Measurements from ENCODE around the gene IKZF3.

IKZF3 gene

DNA sequence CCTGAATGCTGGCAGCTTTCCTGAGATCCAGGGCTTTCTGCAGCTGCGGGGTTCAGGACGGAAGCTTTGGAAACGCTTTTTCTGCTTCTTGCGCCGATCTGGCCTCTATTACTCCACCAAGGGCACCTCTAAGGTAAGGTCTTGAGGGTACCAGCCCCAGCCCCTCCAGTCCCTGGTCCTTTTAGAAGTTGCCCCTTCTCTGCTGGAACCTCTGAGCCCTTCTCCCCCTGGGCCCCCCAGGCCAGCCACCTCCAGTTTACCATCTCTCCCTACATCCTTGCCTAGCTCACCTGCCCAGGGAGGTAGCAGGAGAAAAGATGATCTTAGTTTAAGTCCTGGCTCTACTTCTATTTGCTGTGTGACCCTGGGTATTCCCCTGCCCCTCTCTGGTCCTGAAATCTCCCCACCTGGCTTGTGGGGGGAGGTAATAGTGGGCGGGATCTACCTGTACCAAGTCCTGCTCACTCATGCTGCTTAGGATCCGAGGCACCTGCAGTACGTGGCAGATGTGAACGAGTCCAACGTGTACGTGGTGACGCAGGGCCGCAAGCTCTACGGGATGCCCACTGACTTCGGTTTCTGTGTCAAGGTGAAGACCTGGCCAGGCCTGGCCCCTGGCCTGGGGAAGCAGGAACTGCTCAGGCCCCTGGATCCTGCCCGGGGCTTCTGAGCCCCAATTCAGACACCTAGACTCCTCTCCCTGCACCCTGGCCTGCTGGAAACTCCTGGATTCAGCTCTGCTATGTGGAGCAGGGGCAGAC lies 119.9 kb downstream of the IKZF3 start:
- DNase-seq, result no peak
- H3K9me3 ChIP-seq (ENCODE audit: severe bottlenecking), result no peaks in the 10 kb centered on the region
- H3K4me3 ChIP-seq (ENCODE audit: low read depth, low read length), result no peak overlapping the region
- no peak overlapping the region for H3K27ac ChIP-seq
- TF ChIP-seq, protein P1, sequence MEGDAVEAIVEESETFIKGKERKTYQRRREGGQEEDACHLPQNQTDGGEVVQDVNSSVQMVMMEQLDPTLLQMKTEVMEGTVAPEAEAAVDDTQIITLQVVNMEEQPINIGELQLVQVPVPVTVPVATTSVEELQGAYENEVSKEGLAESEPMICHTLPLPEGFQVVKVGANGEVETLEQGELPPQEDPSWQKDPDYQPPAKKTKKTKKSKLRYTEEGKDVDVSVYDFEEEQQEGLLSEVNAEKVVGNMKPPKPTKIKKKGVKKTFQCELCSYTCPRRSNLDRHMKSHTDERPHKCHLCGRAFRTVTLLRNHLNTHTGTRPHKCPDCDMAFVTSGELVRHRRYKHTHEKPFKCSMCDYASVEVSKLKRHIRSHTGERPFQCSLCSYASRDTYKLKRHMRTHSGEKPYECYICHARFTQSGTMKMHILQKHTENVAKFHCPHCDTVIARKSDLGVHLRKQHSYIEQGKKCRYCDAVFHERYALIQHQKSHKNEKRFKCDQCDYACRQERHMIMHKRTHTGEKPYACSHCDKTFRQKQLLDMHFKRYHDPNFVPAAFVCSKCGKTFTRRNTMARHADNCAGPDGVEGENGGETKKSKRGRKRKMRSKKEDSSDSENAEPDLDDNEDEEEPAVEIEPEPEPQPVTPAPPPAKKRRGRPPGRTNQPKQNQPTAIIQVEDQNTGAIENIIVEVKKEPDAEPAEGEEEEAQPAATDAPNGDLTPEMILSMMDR (IDR thresholded peaks at IDR 0.05; ENCODE audit: low read depth, low read length), result no peak
- H3K36me3 ChIP-seq, result no peaks in the 10 kb centered on the region
- H3K27me3 ChIP-seq (ENCODE audit: insufficient read depth, low read depth, severe bottlenecking), result no peaks in the 10 kb centered on the region

DNA sequence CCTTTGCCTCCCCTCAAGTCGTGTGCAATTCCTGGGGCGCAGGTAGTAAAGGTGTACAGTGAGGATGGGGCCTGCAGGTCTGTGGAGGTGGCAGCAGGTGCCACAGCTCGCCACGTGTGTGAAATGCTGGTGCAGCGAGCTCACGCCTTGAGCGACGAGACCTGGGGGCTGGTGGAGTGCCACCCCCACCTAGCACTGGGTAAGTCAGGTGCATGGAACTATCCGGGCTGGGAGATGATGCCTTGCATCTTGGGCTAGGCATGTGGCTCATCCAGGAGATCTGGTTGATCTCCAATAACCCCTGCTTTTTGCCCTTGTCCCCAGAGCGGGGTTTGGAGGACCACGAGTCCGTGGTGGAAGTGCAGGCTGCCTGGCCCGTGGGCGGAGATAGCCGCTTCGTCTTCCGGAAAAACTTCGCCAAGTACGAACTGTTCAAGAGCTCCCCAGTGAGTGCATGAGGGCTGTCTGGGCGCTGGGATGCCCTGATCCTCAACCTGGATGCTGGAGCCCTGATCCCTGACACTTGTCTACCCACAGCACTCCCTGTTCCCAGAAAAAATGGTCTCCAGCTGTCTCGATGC lies 121.2 kb downstream of the IKZF3 start:
- no peak for DNase-seq
- Histone ChIP-seq H3K27ac (no peak overlapping the region), H3K27me3 (ENCODE audit: insufficient read depth, low read depth, severe bottlenecking) (no peaks in the 10 kb centered on the region), H3K4me3 (ENCODE audit: low read depth, low read length) (no peak overlapping the region), H3K36me3 (no peaks in the 10 kb centered on the region), H3K9me3 (ENCODE audit: severe bottlenecking) (no peaks in the 10 kb centered on the region)
- TF ChIP-seq, protein P1 (IDR thresholded peaks at IDR 0.05; ENCODE audit: low read depth, low read length), result no peak

DNA sequence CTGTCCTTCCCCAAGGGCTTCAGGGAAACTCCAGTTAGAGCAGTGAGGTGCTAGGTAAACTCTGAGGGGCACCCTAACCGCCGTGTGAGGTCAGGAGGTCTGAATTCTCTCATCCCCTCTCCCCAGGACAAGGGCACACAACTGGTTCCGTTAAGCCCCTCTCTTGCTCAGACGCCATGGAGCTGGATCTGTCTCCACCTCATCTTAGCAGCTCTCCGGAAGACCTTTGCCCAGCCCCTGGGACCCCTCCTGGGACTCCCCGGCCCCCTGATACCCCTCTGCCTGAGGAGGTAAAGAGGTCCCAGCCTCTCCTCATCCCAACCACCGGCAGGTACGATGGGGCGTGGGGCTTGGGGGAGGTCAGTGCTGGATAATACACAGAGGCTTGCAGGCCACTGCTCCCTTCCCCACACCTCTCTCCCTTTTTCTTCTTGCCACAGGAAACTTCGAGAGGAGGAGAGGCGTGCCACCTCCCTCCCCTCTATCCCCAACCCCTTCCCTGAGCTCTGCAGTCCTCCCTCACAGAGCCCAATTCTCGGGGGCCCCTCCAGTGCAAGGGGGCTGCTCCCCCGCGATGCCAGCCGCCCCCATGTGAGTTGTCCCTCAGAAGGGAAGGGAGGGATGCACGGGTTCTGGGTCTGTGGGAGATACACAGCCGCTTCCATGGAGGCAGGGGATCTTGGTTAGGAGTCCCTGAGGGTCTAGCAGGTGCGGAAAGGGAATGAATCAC lies 121.8 kb downstream of the IKZF3 start:
- Histone ChIP-seq H3K36me3 (no peaks in the 10 kb centered on the region), H3K27me3 (ENCODE audit: insufficient read depth, low read depth, severe bottlenecking) (no peaks in the 10 kb centered on the region), H3K9me3 (ENCODE audit: severe bottlenecking) (no peaks in the 10 kb centered on the region), H3K27ac (no peak overlapping the region), H3K4me3 (ENCODE audit: low read depth, low read length) (no peak overlapping the region)
- DNase-seq, result no peak
- TF ChIP-seq, protein P1 (IDR thresholded peaks at IDR 0.05; ENCODE audit: low read depth, low read length), result no peak

DNA sequence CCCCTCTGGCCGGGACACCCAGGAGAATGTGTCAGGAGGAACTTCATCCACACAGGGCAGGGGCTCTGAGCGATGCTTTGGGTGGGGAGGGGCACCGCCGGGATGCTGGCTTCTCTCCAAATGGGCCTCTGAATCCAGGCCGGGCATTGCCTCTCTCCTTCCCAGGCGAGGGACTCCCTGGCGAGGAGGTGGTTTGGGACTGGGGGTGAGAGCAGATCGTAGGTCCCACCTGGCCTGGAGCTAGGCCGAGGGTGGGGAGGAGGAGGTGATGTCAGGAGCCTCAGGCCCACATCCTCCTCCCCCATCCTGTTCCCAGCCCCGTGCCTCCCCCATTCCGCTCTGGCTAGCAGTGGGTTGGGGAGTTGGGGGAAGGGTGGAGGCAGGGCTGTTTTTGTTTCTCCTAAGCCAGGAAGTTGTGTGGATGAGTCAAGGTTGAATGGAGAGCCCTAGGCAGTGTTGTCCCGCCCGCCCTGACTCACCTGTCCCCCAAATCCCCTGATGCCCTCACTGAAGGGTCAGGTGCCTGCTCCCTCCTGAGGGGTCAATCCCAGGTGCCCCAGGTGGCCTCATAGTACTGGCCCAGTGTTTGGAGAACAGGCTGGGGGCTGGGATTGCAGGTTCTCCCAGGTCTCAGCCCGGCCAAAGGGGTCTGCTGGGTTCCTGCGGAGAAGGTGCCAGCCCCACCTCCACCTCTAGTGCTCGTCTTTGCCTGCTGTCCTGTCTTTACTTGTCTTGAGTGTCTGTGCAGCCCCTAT lies 123.6 kb downstream of the IKZF3 start:
- Histone ChIP-seq H3K27me3 (ENCODE audit: insufficient read depth, low read depth, severe bottlenecking) (no peaks in the 10 kb centered on the region), H3K9me3 (ENCODE audit: severe bottlenecking) (no peaks in the 10 kb centered on the region), H3K4me3 (ENCODE audit: low read depth, low read length) (no peak overlapping the region), H3K36me3 (no peaks in the 10 kb centered on the region), H3K27ac (no peak overlapping the region)
- TF ChIP-seq, protein P1 (IDR thresholded peaks at IDR 0.05; ENCODE audit: low read depth, low read length), result no peak
- no peak for DNase-seq

DNA sequence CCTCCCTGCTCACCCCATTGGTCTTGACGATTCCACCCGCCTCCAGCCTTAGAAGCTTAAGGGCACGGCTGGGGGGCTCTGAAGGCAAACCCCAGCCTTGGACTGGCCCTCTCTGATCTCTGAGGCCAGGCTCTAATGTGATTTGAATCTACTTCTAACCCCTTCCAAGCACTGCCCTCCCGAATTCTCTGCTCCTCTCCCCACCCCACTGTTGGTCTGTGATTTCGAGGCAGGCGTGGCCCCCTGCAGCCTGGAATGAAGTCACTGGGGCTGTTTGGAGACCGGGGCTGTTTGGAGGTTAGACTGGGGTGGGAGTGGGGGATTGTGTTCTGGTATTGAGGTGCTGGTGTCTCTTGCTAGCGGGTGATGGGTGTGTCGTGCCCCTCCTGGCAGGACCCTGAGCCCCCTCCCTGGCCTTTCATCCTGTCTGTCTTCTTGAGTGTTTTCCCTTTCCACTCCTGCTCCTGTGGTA lies 124.2 kb downstream of the IKZF3 start:
- Histone ChIP-seq H3K9me3 (ENCODE audit: severe bottlenecking) (no peaks in the 10 kb centered on the region), H3K27ac (no peak overlapping the region; the same call in 1 of the 2 replicates), H3K27me3 (ENCODE audit: insufficient read depth, low read depth, severe bottlenecking) (no peaks in the 10 kb centered on the region), H3K4me3 (ENCODE audit: low read depth, low read length) (no peak overlapping the region), H3K36me3 (no peaks in the 10 kb centered on the region)
- DNase-seq, result no peak
- TF ChIP-seq, protein P1 (IDR thresholded peaks at IDR 0.05; ENCODE audit: low read depth, low read length), result no peak
